ENCODE results near the gene CAPRIN2. TPM values are rescaled to one million over a fixed set of nuclear protein-coding genes. Genes with fewer than 3 reads are reported as not detected.

Gene CAPRIN2
- total and polyA plus RNA-seq, 2 of the 8 experiments (the other 6 are each of a cell fraction or from before 2014, with no cell fraction given): 24.8 to 52.0 TPM

DNA sequence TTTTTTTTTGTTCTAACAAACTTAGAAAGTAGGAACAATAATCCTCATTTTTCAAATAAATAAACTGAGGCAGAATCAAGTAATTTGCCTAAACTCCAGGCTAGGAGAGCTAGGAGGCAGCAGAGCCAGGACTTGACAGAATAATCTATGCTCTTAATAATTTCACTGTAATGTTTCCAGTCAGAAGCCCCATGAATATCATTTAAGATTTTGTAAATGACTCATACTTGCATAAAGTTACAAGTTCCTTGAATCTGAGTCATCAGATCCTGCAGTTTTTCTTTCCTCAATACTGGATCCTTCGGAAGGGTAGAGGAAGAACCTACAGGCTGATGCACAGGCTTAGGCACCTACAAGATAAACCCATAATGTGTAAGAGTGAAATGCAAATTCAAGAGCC, 29.0 kb downstream of the CAPRIN2 start:
- DNase-seq (ENCODE audit: low read depth in 1 of 2, low spot score in 2 of 2) (no peak), FAIRE-seq (peak; percentile 28)
- no peaks in the 10 kb centered on the region for H4K20me1 ChIP-seq (replicated peaks in 1 of 2; ENCODE audit: control insufficient read depth in 1 of 2, insufficient read depth in 2 of 2, low read length in 2 of 2)
- no peak overlapping the region for H2BK5ac ChIP-seq (ENCODE audit: low read depth, low read length)
- no peak overlapping the region for H3K56ac ChIP-seq (replicated peaks; ENCODE audit: insufficient read length, low read depth, low read length)
- no peak for TF ChIP-seq TBP (IDR thresholded peaks at IDR 0.05; ENCODE audit: low read depth, low read length)
- no peak for TF ChIP-seq CHD1 (IDR thresholded peaks at IDR 0.05; ENCODE audit: low read depth, low read length)
- no peak for TF ChIP-seq RFX5 (IDR thresholded peaks at IDR 0.05; ENCODE audit: borderline replicate concordance, low read depth, low read length)
- TF ChIP-seq, protein P1, sequence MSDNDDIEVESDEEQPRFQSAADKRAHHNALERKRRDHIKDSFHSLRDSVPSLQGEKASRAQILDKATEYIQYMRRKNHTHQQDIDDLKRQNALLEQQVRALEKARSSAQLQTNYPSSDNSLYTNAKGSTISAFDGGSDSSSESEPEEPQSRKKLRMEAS (IDR thresholded peaks at IDR 0.05): no peak
- TF ChIP-seq, protein P2, sequence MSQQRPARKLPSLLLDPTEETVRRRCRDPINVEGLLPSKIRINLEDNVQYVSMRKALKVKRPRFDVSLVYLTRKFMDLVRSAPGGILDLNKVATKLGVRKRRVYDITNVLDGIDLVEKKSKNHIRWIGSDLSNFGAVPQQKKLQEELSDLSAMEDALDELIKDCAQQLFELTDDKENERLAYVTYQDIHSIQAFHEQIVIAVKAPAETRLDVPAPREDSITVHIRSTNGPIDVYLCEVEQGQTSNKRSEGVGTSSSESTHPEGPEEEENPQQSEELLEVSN (IDR thresholded peaks at IDR 0.05): no peak
- TF ChIP-seq TCF12 (IDR thresholded peaks at IDR 0.05; ENCODE audit: low read depth, low read length): no peak
- no peak for TF ChIP-seq CBX5 (IDR thresholded peaks at IDR 0.05; ENCODE audit: low read depth, low read length)
- no peak for TF ChIP-seq SIRT6 (IDR thresholded peaks at IDR 0.05; ENCODE audit: low read length)
- no peak for TF ChIP-seq EZH2 (IDR thresholded peaks at IDR 0.05; ENCODE audit: low read depth, low read length, severe bottlenecking)
- no peak for TF ChIP-seq POLR2A (IDR thresholded peaks at IDR 0.05; ENCODE audit: control extremely low read depth in 1 of 2, low read depth in 2 of 2, low read length in 2 of 2)
- no peak for TF ChIP-seq CTBP2 (IDR thresholded peaks at IDR 0.05; ENCODE audit: borderline replicate concordance, insufficient read depth, insufficient read length, low read length)
- POLR2A ChIA-PET (ENCODE audit: partially characterized antibody): interaction anchor here (1.0 to 1.2 kb wide), 2 partner anchors 34 to 70 kb away, joined by 3 to 4 read pairs; no protein-coding TSS in a partner anchor
- H2BK12ac ChIP-seq (ENCODE audit: low read depth, low read length): no peak overlapping the region
- H3K18ac ChIP-seq (ENCODE audit: extremely low read depth, low read length): no peak overlapping the region
- H2AK5ac ChIP-seq (ENCODE audit: low read depth, low read length): no peak overlapping the region
- H4K8ac ChIP-seq (ENCODE audit: extremely low read depth, insufficient read depth, low read length): no peak overlapping the region
- H3K27me3 ChIP-seq (replicated peaks in 1 of 4; ENCODE audit: control insufficient read depth in 3 of 4, extremely low read depth in 1 of 4, insufficient read depth in 3 of 4, low read length in 3 of 4): no peaks in the 10 kb centered on the region
- no peak overlapping the region for H3K4me2 ChIP-seq (ENCODE audit: insufficient read depth in 1 of 2, low read depth in 2 of 2, low read length in 2 of 2)
- no peaks in the 10 kb centered on the region for H3K79me1 ChIP-seq (ENCODE audit: low read depth, low read length)
- no peaks in the 10 kb centered on the region for H3K4me1 ChIP-seq (replicated peaks in 1 of 4; ENCODE audit: control insufficient read depth in 3 of 4, insufficient read depth in 4 of 4, low read length in 3 of 4)
- no peak overlapping the region for H4K91ac ChIP-seq (replicated peaks; ENCODE audit: insufficient read length, low read length)
- WGBS, 2 experiments (ENCODE audit: extremely low coverage in 1 of 2, insufficient coverage in 1 of 2, insufficient read length in 1 of 2, insufficient replicate concordance in 2 of 2, low coverage in 1 of 2, low lambda C conversion rate in 2 of 2, missing lambda C conversion rate in 1 of 2): 43% methylated on average over 1 of the region's 1 CpG; no CpG with 5 or more reads in 1 of the 2 experiments
- no peaks in the 10 kb centered on the region for H3K9me3 ChIP-seq (ENCODE audit: insufficient read depth in 2 of 2, low read depth in 1 of 2, low read length in 1 of 2)
- H2BK120ac ChIP-seq (replicated peaks; ENCODE audit: low read depth, low read length): no peak overlapping the region
- H4K5ac ChIP-seq (ENCODE audit: insufficient read length, low read depth, low read length): no peak overlapping the region
- no peak overlapping the region for H3K4ac ChIP-seq (replicated peaks; ENCODE audit: insufficient read length, low read depth, low read length)
- peaks cover 3 to 72% (median 15%) of the 10 kb centered on the region in 4 experiments; a peak in 6 of 8 replicates for H3K36me3 ChIP-seq (ENCODE audit: control insufficient read depth in 2 of 4, insufficient read depth in 4 of 4, low read length in 3 of 4)
- H3K4me3 ChIP-seq (ENCODE audit: extremely low read depth in 1 of 4, insufficient read depth in 2 of 4, low read depth in 3 of 4, low read length in 4 of 4): no peak overlapping the region
- no peak overlapping the region for H2BK20ac ChIP-seq (ENCODE audit: low read length)
- H3K9ac ChIP-seq (replicated peaks in 1 of 4; ENCODE audit: extremely low read depth in 1 of 4, low read depth in 3 of 4, low read length in 3 of 4): peak overlapping the region in 1 of 4 experiments; percentile 34; a peak in 1 of 7 replicates
- CTCF ChIA-PET (ENCODE audit: partially characterized antibody): interaction anchor here (1.5 to 2.2 kb wide), 5 partner anchors 16 to 86 kb away, joined by 4 to 7 read pairs (median 6); partner anchors contain the start of gene CAPRIN2
- no peak overlapping the region for H3K23ac ChIP-seq (ENCODE audit: insufficient read length)
- no peaks in the 10 kb centered on the region for H3K23me2 ChIP-seq (ENCODE audit: low read depth, low read length)
- H3K79me2 ChIP-seq (ENCODE audit: control insufficient read depth in 1 of 2, insufficient read depth in 2 of 2, low read length in 2 of 2): peaks cover 0 to 11% of the 10 kb centered on the region in 2 experiments; a peak in 2 of 4 replicates
- no peak overlapping the region for H2AFZ ChIP-seq (ENCODE audit: low read length)
- H3K14ac ChIP-seq (ENCODE audit: insufficient read length): no peak overlapping the region
- H2BK15ac ChIP-seq (ENCODE audit: low read length): no peak overlapping the region
- H3K27ac ChIP-seq (ENCODE audit: low read depth, low read length): no peak overlapping the region

Data from H1 (cell line).